PC-3 (cell line): Measurements from ENCODE around the gene RSU1. TPM values are rescaled to one million over a fixed set of nuclear protein-coding genes. Genes with fewer than 3 reads are reported as not detected.

Experiments used
- ATAC-seq: fragments of 200-7000 bp; cut with Tn5 transposase; 2 replicates; pipeline ENCODE4 v1.9.1; 2020; ENCODE audit warnings: mild to moderate bottlenecking, moderate library complexity
- BruUV-seq: library from RNA; stranded (reverse); fragments of 400-500 nt; replicated peaks from 2 replicates; lab custom pipeline; 2021; lab: Mats Ljungman, UMichigan
- CTCF ChIA-PET: fragments of 300-600 bp; sonication (Branson Sonifier 250); formaldehyde crosslinking; loops from one replicate; lab custom pipeline; 2022; ENCODE audit warnings: antibody characterized with exemption; lab: Charles Lee
- POLR2A ChIA-PET: fragments of 300-600 bp; sonication (Branson Sonifier 250); formaldehyde crosslinking; loops from one replicate; lab custom pipeline; 2022; ENCODE audit warnings: antibody characterized with exemption; ENCODE audit not compliant: unreplicated experiment; lab: Charles Lee
- DNase-seq: peaks from one replicate; pipeline ENCODE4 v3.0.0-alpha.2; 2015
- H2AFZ ChIP-seq: fragments of 300-600 bp; sonication (generic); 2 replicates; pipeline ENCODE4 v1.6.0; 2016; ENCODE audit warnings: antibody characterized with exemption, low read length
- H3F3A ChIP-seq: fragments of 300-600 bp; sonication (generic); one replicate; pipeline ENCODE4 v1.6.0; 2017; ENCODE audit warnings: antibody characterized with exemption, low read length, control low read depth, mild to moderate bottlenecking; ENCODE audit not compliant: unreplicated experiment
- H3K27ac ChIP-seq: fragments of 300-600 bp; sonication (generic); 2 replicates; pipeline ENCODE4 v1.5.1; 2016; ENCODE audit warnings: mild to moderate bottlenecking, low read length
- H3K27me3 ChIP-seq: fragments of 300-600 bp; sonication (generic); 2 replicates; pipeline ENCODE4 v1.6.1; 2016; ENCODE audit warnings: low read length, mixed read lengths
- H3K36me3 ChIP-seq: fragments of 300-600 bp; sonication (generic); 2 replicates; pipeline ENCODE4 v1.6.1; 2016; ENCODE audit warnings: low read depth, mixed run types, low read length, mixed read lengths
- H3K4me1 ChIP-seq: fragments of 300-600 bp; sonication (generic); 2 replicates; pipeline ENCODE4 v1.5.1; 2016; ENCODE audit warnings: low read length; ENCODE audit not compliant: insufficient read depth
- H3K4me2 ChIP-seq: fragments of 300-600 bp; sonication (generic); 2 replicates; pipeline ENCODE4 v1.6.0; 2016; ENCODE audit warnings: low read length
- H3K4me3 ChIP-seq: fragments of 300-600 bp; sonication (generic); 2 replicates; pipeline ENCODE4 v1.5.1; 2016; ENCODE audit warnings: mild to moderate bottlenecking, low read length, mixed read lengths
- H3K79me2 ChIP-seq: fragments of 300-600 bp; sonication (generic); 2 replicates; pipeline ENCODE4 v1.6.1; 2017; ENCODE audit warnings: low read length, mixed read lengths
- H3K9ac ChIP-seq: fragments of 300-600 bp; sonication (generic); 2 replicates; pipeline ENCODE4 v1.6.0; 2016; ENCODE audit warnings: mild to moderate bottlenecking, low read length
- H3K9me2 ChIP-seq: fragments of 300-600 bp; sonication (generic); replicated peaks from 2 replicates; pipeline ENCODE4 v1.6.1; 2016; ENCODE audit warnings: mixed run types, low read length, mixed read lengths
- H3K9me3 ChIP-seq: fragments of 300-600 bp; sonication (generic); 2 replicates; pipeline ENCODE4 v1.6.1; 2016; ENCODE audit warnings: low read length, mixed read lengths
- H4K20me1 ChIP-seq: fragments of 300-600 bp; sonication (generic); 2 replicates; pipeline ENCODE4 v1.6.1; 2016; ENCODE audit warnings: low read length, mixed read lengths
- CTCF ChIP-seq: fragments of 300-600 bp; sonication (generic); conservative IDR thresholded peaks from 2 replicates; pipeline ENCODE4 v1.5.1; 2017; ENCODE audit warnings: antibody characterized with exemption, low read depth, mild to moderate bottlenecking, low read length
- EZH2 ChIP-seq: fragments of 300-600 bp; sonication (generic); IDR thresholded peaks from one replicate; pipeline ENCODE4 v1.6.1; 2017; ENCODE audit warnings: antibody characterized with exemption, mild to moderate bottlenecking, low read length; ENCODE audit not compliant: unreplicated experiment
- EZH2phosphoT487 ChIP-seq: fragments of 300-600 bp; sonication (generic); IDR thresholded peaks from 2 replicates; pipeline ENCODE4 v1.6.1; 2018; ENCODE audit warnings: mild to moderate bottlenecking, antibody characterized with exemption, low read length, borderline replicate concordance
- intact Hi-C: fragments of 100-400 bp; cut with micrococcal nuclease; formaldehyde crosslinking; loops from 2 replicates; pipeline ENCODE4 v1.9.0; 2023
- total RNA-seq: library from RNA; depleted of rRNA; stranded (reverse); fragments of >200 nt; gene quantifications from 2 replicates; pipeline ENCODE4 v1.2.3, GENCODE V29; 2014

The RSU1 gene
- total RNA-seq, 1 experiment from 2014 or later: 21.2 TPM

GRCh38 chr10:16606421-16606820 is 210.8 kb downstream of the RSU1 start:
- no peak overlapping the region for H2AFZ ChIP-seq
- H3K27ac ChIP-seq: no peak overlapping the region
- POLR2A ChIA-PET: no interaction called here
- no peaks in the 10 kb centered on the region for H3K79me2 ChIP-seq
- BruUV-seq: no TSS peak
- H3F3A ChIP-seq: no peaks in the 10 kb centered on the region
- no peak overlapping the region for H3K4me3 ChIP-seq
- intact Hi-C loops: no loop called here
- H3K36me3 ChIP-seq: no peaks in the 10 kb centered on the region
- no peaks in the 10 kb centered on the region for H3K9me2 ChIP-seq
- CTCF ChIA-PET: no interaction called here
- no peak for DNase-seq
- no peak overlapping the region for H3K4me2 ChIP-seq
- no peak overlapping the region for H3K9ac ChIP-seq
- H3K4me1 ChIP-seq: no peaks in the 10 kb centered on the region
- H3K9me3 ChIP-seq: no peaks in the 10 kb centered on the region
- H4K20me1 ChIP-seq: no peaks in the 10 kb centered on the region
- no peak for ATAC-seq
- TF ChIP-seq EZH2 (no peak), EZH2phosphoT487 (no peak), CTCF (no peak)
- no peaks in the 10 kb centered on the region for H3K27me3 ChIP-seq

- Histone ChIP-seq H3K27me3 (no peaks in the 10 kb centered on the region), H3F3A (no peaks in the 10 kb centered on the region), H3K9ac (no peak overlapping the region), H3K79me2 (no peaks in the 10 kb centered on the region), H3K4me2 (no peak overlapping the region), H2AFZ (no peak overlapping the region), H4K20me1 (no peaks in the 10 kb centered on the region), H3K4me1 (no peaks in the 10 kb centered on the region), H3K27ac (no peak overlapping the region), H3K9me2 (no peaks in the 10 kb centered on the region), H3K36me3 (no peaks in the 10 kb centered on the region), H3K9me3 (no peaks in the 10 kb centered on the region), H3K4me3 (no peak overlapping the region)
- no TSS peak for BruUV-seq
- TF ChIP-seq CTCF: no peak
- TF ChIP-seq EZH2: no peak
- TF ChIP-seq EZH2phosphoT487: no peak
- CTCF ChIA-PET: no interaction called here
- ATAC-seq (no peak), DNase-seq (no peak)
- POLR2A ChIA-PET: no interaction called here
- intact Hi-C loops: no loop called here
Observed at GRCh38 chr10:16603308-16603707, 213.9 kb downstream of the RSU1 start.

GRCh38 chr10:16602104-16602775 is 215.0 kb downstream of the RSU1 start:
- BruUV-seq: no TSS peak
- Histone ChIP-seq H3K27ac (no peak overlapping the region), H4K20me1 (no peaks in the 10 kb centered on the region), H3K9ac (no peak overlapping the region), H3K79me2 (no peaks in the 10 kb centered on the region), H3K36me3 (no peaks in the 10 kb centered on the region), H3K27me3 (no peaks in the 10 kb centered on the region), H3K9me2 (no peaks in the 10 kb centered on the region), H3K4me1 (no peaks in the 10 kb centered on the region), H3K9me3 (no peaks in the 10 kb centered on the region), H2AFZ (no peak overlapping the region), H3K4me2 (no peak overlapping the region), H3K4me3 (no peak overlapping the region), H3F3A (no peaks in the 10 kb centered on the region)
- ChIA-PET POLR2A (no interaction called here), CTCF (no interaction called here)
- TF ChIP-seq EZH2 (no peak), EZH2phosphoT487 (no peak), CTCF (no peak)
- ATAC-seq (no peak), DNase-seq (no peak)
- intact Hi-C loops: no loop called here
